IMR-90 (cell line): Measurements from ENCODE around the gene RNASE1.
"Not testable (repeated sequence)": the region's sequence is repeated elsewhere in the genome, so short reads cannot be mapped to it uniquely, and the experiment has no call there.

Experiments
- SMC3 ChIP-seq: fragments of 150-350 bp; IDR thresholded peaks from 2 replicates; pipeline ENCODE4 v1.6.1; 2016; ENCODE audit warnings: low read depth, mild to moderate bottlenecking, antibody characterized with exemption, low read length, moderate library complexity
- TF ChIP-seq, protein P1 (sequence below): conservative IDR thresholded peaks from 2 replicates; pipeline ENCODE4 v1.5.1; 2012; ENCODE audit warnings: mild to moderate bottlenecking, low read depth, low read length, improper control_type of control experiment
- TF ChIP-seq, protein P2 (sequence below): fragments of 150-350 bp; IDR thresholded peaks from 2 replicates; pipeline ENCODE4 v1.6.1; 2017; ENCODE audit warnings: mild to moderate bottlenecking, antibody characterized with exemption, low read length, low read depth

DNA sequence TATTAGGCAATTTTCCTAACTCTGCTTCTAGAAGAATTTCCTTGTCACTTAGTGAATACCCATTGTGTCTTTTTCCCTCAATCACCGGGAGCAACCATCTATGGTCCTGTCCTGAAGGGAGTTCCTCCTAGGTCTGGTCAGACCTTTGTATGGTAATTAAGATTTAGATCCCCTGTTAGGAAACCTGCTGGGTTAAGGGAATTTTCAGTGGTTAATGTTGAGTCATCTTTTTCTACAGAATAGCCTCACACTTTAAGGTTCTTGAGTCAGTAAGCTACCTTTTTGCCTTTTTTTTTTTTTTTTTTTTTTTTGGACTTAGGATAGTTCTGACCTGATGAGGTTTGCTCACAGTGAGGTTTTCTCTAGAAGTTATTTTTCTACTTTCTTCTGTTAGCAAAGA is 24.0 kb upstream of the RNASE1 start:
- TF ChIP-seq, protein P1, sequence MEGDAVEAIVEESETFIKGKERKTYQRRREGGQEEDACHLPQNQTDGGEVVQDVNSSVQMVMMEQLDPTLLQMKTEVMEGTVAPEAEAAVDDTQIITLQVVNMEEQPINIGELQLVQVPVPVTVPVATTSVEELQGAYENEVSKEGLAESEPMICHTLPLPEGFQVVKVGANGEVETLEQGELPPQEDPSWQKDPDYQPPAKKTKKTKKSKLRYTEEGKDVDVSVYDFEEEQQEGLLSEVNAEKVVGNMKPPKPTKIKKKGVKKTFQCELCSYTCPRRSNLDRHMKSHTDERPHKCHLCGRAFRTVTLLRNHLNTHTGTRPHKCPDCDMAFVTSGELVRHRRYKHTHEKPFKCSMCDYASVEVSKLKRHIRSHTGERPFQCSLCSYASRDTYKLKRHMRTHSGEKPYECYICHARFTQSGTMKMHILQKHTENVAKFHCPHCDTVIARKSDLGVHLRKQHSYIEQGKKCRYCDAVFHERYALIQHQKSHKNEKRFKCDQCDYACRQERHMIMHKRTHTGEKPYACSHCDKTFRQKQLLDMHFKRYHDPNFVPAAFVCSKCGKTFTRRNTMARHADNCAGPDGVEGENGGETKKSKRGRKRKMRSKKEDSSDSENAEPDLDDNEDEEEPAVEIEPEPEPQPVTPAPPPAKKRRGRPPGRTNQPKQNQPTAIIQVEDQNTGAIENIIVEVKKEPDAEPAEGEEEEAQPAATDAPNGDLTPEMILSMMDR, result not testable (repeated sequence)
- TF ChIP-seq, protein P2, sequence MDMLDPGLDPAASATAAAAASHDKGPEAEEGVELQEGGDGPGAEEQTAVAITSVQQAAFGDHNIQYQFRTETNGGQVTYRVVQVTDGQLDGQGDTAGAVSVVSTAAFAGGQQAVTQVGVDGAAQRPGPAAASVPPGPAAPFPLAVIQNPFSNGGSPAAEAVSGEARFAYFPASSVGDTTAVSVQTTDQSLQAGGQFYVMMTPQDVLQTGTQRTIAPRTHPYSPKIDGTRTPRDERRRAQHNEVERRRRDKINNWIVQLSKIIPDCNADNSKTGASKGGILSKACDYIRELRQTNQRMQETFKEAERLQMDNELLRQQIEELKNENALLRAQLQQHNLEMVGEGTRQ, result not testable (repeated sequence)
- TF ChIP-seq SMC3, result not testable (repeated sequence)
